Right lobe of liver (tissue), 6 donors: Measurements from ENCODE around the gene KCNQ1OT1. TPM values are rescaled to one million over a fixed set of nuclear protein-coding genes. Genes with fewer than 3 reads are reported as not detected.
A peak's percentile ranks its signal among the peaks of the same experiment; 100 is the strongest.

ENCODE experiments used
- ATAC-seq, 4 donors: fragments of 200-7000 bp; cut with Tn5 transposase; one replicate each; pipeline ENCODE4 v1.9.1; 2020; ENCODE audit warnings: mild to moderate bottlenecking in 4 of 4, moderate library complexity in 4 of 4
- DNase-seq, 3 donors: peaks; one replicate each; pipeline ENCODE4 v3.0.0-alpha.2; 2020
- H3K27ac ChIP-seq, 3 donors: fragments of 200-600 bp; one replicate each; pipeline ENCODE4 v1.8.0; 2022
- H3K27me3 ChIP-seq, 2 donors: fragments of 200-600 bp; one replicate each; pipeline ENCODE4 v1.8.0; 2022
- H3K36me3 ChIP-seq, 4 donors: fragments of 200-600 bp; sonication (generic) in 1 of 4; one replicate each; pipeline versions ENCODE4 v1.5.1 to v1.8.0; 2017 to 2022; ENCODE audit warnings: control low read depth in 1 of 4
- H3K4me1 ChIP-seq, 4 donors: fragments of 200-600 bp; sonication (generic) in 1 of 4; one replicate each; pipeline versions ENCODE4 v1.5.1 to v1.8.0; 2017 to 2022; ENCODE audit warnings: control low read depth in 1 of 4
- H3K4me3 ChIP-seq, 3 donors: fragments of 200-600 bp; one replicate each; pipeline ENCODE4 v1.8.0; 2022
- H3K9me3 ChIP-seq, 4 donors: fragments of 200-600 bp; sonication (generic) in 1 of 4; one replicate each; pipeline versions ENCODE4 v1.5.1 to v1.8.0; 2017 to 2022; ENCODE audit warnings: control low read depth in 1 of 4
- POLR2A ChIP-seq: fragments of 450-650 bp; IDR thresholded peaks from one replicate; pipeline ENCODE4 v1.6.1; 2017; ENCODE audit warnings: antibody characterized with exemption, mild to moderate bottlenecking
- WGBS: methylation state at CpG from one replicate; pipeline ENCODE4 v1.1.6; 2018; ENCODE audit warnings: low coverage, low lambda C conversion rate; ENCODE audit not compliant: insufficient coverage; ENCODE audit errors: missing lambda C conversion rate; 5-methylcytosine and 5-hydroxymethylcytosine counted together
- intact Hi-C, 2 donors: fragments of 100-400 bp; cut with DNase I; formaldehyde crosslinking; loops; one replicate each; pipeline versions ENCODE4 v1.11.2 to v1.14.1; 2022
- total RNA-seq, 6 experiments: library from RNA; depleted of rRNA in 2 of 6; stranded (reverse); fragments of >200 nt in 2 of 6; fragmentation: NEBNext Ultra II Directional in 3 of 6; extraction: Animal tissue kit (Norgen Biotek cat#: 25700) in 3 of 6; gene quantifications; one replicate each; pipeline versions ENCODE4 v1.1.0 to v1.2.4, GENCODE V29; 2016 to 2023
- TF ChIP-seq, protein P1 (sequence below), 4 donors: fragments of 200-600 bp in 3 of 4; fragments of 450-650 bp in 1 of 4; IDR thresholded peaks; one replicate each; pipeline versions ENCODE4 v1.5.1 to v1.8.0; 2016 to 2022; ENCODE audit warnings: antibody characterized with exemption in 4 of 4, mild to moderate bottlenecking in 2 of 4
- donor health status: DM: no; HTN: yes; CAD: no.
- donor health status: DM: no; HTN: no; CAD: no.
- donor health status: DM: no; HTN: no; CAD: no.
- donor health status: DM: no; HTN: yes; CAD: no.
- donor health status: DM: no; HTN: yes; CAD: no.

KCNQ1OT1 gene
- total RNA-seq, 6 experiments from 2014 or later, result 0.37 to 1.7 (median 0.60) TPM

DNA sequence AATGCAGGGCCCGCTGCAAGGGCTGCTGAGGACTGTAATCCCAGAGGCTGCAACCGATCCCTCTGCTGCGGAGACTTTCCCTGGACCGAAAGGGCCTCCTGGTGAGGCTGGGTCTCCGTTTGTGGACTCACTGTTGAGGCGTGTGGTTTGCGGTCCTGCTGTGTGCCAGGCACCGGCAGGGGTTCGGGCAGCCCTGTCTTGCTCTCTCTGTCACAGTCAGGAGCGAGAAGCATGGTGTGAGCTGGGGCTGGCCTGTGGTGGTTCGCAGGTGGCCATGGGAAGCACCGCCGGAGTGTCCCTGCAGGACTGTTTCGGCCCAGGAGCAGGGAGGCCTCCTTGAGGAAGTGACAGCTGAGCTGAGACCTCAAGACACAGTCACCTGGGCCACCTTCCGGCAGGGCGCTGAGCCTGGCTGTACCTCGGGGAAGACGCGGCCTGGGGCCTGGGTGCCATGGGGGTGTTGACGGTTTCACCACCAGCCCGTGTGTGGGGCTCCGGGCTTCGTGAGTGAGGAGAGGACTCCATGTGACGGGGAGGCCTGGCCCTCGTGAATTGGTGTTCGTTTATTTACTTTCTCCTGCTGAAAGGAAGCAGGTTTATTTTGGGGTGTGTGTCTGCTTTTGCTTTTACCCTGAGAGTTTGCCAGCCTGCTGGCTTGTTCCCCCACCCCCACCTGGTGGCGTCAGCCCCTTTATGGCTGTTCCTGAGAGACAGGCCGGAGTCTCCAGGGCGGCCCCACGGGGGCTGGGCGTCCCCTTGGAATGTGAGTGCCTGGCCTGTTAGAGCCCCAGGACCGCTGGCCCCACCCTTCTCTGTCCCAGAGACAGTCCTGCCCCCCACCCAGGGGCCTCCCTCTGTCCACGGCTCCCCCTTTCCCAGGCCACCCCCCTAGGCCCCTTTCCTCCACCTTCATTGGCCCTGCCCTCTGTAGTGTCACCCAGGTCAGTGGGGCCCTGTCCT is 122.5 kb downstream of the KCNQ1OT1 start:
- DNase-seq, result peak; percentile 9 to 50 (median 38)
- H3K9me3 ChIP-seq, result no peaks in the 10 kb centered on the region
- no peak overlapping the region for H3K27ac ChIP-seq
- TF ChIP-seq POLR2A, result no peak
- no peak for ATAC-seq
- no peaks in the 10 kb centered on the region for H3K27me3 ChIP-seq
- no peaks in the 10 kb centered on the region for H3K4me1 ChIP-seq
- intact Hi-C loops, result no loop called here
- no peaks in the 10 kb centered on the region for H3K36me3 ChIP-seq
- no peak overlapping the region for H3K4me3 ChIP-seq
- 100% methylated on average over 1 of the region's 33 CpGs for WGBS

DNA sequence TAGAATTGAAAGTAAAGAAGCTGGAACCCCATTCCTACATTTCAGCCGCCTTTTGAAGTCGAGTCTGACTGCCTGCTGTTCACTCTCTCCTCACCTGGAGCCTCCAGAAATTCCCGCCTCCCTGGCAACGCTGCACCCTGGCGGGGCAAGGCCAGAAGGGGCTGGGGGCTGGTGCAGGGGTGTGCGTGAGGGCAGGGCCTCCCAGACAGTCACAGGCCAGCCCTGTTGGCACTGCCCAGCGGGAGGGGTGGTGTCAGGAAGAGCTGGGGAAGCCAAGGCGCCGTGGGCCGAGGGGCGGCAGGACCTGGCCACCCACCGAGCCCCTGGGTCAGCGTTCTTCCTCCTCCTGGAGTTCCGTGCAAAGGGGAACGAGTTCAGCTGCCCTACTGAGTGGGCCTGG is 123.2 kb downstream of the KCNQ1OT1 start:
- WGBS, result 61% methylated on average over 3 of the region's 15 CpGs
- DNase-seq, result peak; percentile 9 to 39 (median 31)
- no peak for ATAC-seq
- H3K4me1 ChIP-seq, result no peaks in the 10 kb centered on the region
- TF ChIP-seq, protein P1, sequence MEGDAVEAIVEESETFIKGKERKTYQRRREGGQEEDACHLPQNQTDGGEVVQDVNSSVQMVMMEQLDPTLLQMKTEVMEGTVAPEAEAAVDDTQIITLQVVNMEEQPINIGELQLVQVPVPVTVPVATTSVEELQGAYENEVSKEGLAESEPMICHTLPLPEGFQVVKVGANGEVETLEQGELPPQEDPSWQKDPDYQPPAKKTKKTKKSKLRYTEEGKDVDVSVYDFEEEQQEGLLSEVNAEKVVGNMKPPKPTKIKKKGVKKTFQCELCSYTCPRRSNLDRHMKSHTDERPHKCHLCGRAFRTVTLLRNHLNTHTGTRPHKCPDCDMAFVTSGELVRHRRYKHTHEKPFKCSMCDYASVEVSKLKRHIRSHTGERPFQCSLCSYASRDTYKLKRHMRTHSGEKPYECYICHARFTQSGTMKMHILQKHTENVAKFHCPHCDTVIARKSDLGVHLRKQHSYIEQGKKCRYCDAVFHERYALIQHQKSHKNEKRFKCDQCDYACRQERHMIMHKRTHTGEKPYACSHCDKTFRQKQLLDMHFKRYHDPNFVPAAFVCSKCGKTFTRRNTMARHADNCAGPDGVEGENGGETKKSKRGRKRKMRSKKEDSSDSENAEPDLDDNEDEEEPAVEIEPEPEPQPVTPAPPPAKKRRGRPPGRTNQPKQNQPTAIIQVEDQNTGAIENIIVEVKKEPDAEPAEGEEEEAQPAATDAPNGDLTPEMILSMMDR (IDR thresholded peaks at IDR 0.05), result no peak
- no peak for TF ChIP-seq POLR2A
- no peak overlapping the region for H3K27ac ChIP-seq
- H3K4me3 ChIP-seq, result no peak overlapping the region
- intact Hi-C loops, result no loop called here
- no peaks in the 10 kb centered on the region for H3K36me3 ChIP-seq
- H3K9me3 ChIP-seq, result no peaks in the 10 kb centered on the region
- no peaks in the 10 kb centered on the region for H3K27me3 ChIP-seq

DNA sequence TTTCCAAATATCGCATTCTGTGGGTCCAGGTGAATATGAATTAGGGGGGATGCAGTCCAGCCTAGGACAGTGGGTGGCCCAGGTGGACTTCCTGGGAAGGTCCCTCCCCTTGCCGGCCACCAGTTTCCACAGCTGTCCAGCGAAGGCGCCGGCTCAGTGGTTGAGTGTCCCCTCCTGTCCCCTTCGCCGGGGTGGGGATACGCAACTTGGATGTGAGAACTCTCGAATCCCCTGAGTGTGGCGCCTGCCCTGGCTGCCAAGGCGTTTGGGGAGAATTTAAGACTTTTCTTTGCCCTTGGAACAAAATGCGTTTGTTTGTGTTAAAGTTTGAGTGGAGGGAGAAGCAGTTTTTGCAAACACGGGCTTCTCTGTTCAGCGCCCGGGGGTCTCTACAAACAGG is 123.7 kb downstream of the KCNQ1OT1 start:
- H3K9me3 ChIP-seq, result no peaks in the 10 kb centered on the region
- intact Hi-C loops, result no loop called here
- no peak overlapping the region for H3K27ac ChIP-seq
- H3K4me1 ChIP-seq, result no peaks in the 10 kb centered on the region
- H3K27me3 ChIP-seq, result no peaks in the 10 kb centered on the region
- H3K36me3 ChIP-seq, result no peaks in the 10 kb centered on the region
- TF ChIP-seq, protein P1 (IDR thresholded peaks at IDR 0.05), result no peak
- TF ChIP-seq POLR2A, result no peak
- WGBS, result 68% methylated on average over 6 of the region's 15 CpGs
- H3K4me3 ChIP-seq, result no peak overlapping the region
- DNase-seq, result peak in 2 of 3 donors; percentile 12 to 48
- no peak for ATAC-seq

DNA sequence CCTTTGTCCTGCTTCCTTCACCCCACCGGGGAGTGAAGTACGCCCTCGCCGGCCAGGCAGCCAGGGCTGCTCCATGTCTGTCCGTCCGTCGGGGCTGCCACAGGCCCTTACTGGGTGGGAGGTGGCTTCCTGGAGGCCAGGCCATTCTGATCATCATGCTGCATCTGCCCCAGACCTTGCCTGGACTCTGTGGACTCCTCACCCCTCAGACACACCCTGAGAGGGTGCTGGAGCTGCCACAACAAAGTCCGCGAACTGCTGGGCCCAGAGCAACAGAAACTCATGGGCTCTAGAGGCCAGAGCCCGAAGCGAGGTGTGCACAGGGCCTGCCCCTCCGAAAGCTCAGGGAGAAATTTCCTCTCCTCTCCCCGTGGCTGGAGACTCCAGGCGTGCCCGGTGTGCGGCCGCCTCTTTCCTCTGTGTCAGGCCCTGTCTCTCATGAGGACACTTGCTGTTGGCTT is 124.2 kb downstream of the KCNQ1OT1 start:
- TF ChIP-seq POLR2A, result no peak
- TF ChIP-seq, protein P1 (IDR thresholded peaks at IDR 0.05), result no peak
- no peak for ATAC-seq
- Histone ChIP-seq H3K36me3 (no peaks in the 10 kb centered on the region), H3K27ac (no peak overlapping the region), H3K4me3 (no peak overlapping the region), H3K4me1 (no peaks in the 10 kb centered on the region), H3K27me3 (no peaks in the 10 kb centered on the region), H3K9me3 (no peaks in the 10 kb centered on the region)
- WGBS, result 92% methylated on average over 5 of the region's 17 CpGs
- peak; percentile 14 to 32 (median 28) for DNase-seq
- intact Hi-C loops, result no loop called here
